Lower leg skin (tissue), 3 donors: Measurements from ENCODE around the gene IL6.
"Not testable (repeated sequence)": the region's sequence is repeated elsewhere in the genome, so short reads cannot be mapped to it uniquely, and the experiment has no call there.

Experiments used
- POLR2A ChIP-seq, 2 donors: fragments of 450-650 bp; IDR thresholded peaks; one replicate each; pipeline ENCODE4 v1.6.1; 2016 to 2017; ENCODE audit warnings: antibody characterized with exemption in 2 of 2, mild to moderate bottlenecking in 1 of 2, moderate library complexity in 1 of 2
- TF ChIP-seq, protein P1 (sequence below), 3 donors: fragments of 450-650 bp; IDR thresholded peaks; one replicate each; pipeline ENCODE4 v1.5.1; 2016; ENCODE audit warnings: antibody characterized with exemption in 3 of 3, mild to moderate bottlenecking in 3 of 3, moderate library complexity in 2 of 3

DNA sequence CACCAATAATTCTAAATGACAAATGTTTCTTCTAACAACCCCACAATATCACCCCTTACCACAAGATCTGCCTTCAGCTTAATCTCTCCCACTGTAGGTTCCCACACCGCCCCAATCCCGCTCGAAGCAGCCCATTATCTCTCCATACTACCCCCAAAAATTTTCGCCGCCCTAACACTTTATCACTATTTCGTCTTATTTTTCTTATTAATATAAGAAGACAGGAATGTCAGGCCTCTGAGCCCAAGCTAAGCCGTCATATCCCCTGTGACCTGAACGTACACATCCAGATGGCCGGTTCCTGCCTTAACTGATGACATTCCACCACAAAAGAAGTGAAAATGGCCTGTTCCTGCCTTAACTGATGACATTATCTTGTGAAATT, 18.3 kb upstream of the IL6 start:
- TF ChIP-seq, protein P1, sequence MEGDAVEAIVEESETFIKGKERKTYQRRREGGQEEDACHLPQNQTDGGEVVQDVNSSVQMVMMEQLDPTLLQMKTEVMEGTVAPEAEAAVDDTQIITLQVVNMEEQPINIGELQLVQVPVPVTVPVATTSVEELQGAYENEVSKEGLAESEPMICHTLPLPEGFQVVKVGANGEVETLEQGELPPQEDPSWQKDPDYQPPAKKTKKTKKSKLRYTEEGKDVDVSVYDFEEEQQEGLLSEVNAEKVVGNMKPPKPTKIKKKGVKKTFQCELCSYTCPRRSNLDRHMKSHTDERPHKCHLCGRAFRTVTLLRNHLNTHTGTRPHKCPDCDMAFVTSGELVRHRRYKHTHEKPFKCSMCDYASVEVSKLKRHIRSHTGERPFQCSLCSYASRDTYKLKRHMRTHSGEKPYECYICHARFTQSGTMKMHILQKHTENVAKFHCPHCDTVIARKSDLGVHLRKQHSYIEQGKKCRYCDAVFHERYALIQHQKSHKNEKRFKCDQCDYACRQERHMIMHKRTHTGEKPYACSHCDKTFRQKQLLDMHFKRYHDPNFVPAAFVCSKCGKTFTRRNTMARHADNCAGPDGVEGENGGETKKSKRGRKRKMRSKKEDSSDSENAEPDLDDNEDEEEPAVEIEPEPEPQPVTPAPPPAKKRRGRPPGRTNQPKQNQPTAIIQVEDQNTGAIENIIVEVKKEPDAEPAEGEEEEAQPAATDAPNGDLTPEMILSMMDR (IDR thresholded peaks at IDR 0.05) = not testable (repeated sequence)
- not testable (repeated sequence) for TF ChIP-seq POLR2A (IDR thresholded peaks at IDR 0.05)
